ENCODE measurements around the gene CDK16. TPM values are rescaled to one million over a fixed set of nuclear protein-coding genes. Genes with fewer than 3 reads are reported as not detected.

Gene CDK16
- polyA plus RNA-seq, 1 donor (not counting 4 experiments of a cell fraction or from before 2014, with no cell fraction given), result 79.3 TPM

- Histone ChIP-seq H3K36me3 (ENCODE audit: control insufficient read depth in 2 of 2, extremely low read depth in 1 of 2, insufficient read depth in 2 of 2, low read length in 2 of 2) (no peaks in the 10 kb centered on the region), H2AFZ (ENCODE audit: control insufficient read depth, low read length) (no peak overlapping the region), H3K9me3 (ENCODE audit: control insufficient read depth, low read depth, low read length) (no peaks in the 10 kb centered on the region), H3K4me3 (ENCODE audit: control insufficient read depth in 2 of 3, extremely low read depth in 1 of 3, insufficient read depth in 2 of 3, low read depth in 1 of 3, low read length in 3 of 3) (no peak overlapping the region), H3K27ac (ENCODE audit: control insufficient read depth, insufficient read depth, low read length) (no peak overlapping the region), H3K4me1 (ENCODE audit: control insufficient read depth, extremely low read depth, insufficient read depth, low read length) (no peaks in the 10 kb centered on the region), H3K27me3 (ENCODE audit: control insufficient read depth, extremely low read depth, insufficient read depth, low read length) (no peaks in the 10 kb centered on the region), H3K9ac (ENCODE audit: control insufficient read depth, extremely low read depth, insufficient read depth, low read length) (no peak overlapping the region), H3K9me1 (ENCODE audit: control insufficient read depth, extremely low read depth, insufficient read depth, low read length) (no peaks in the 10 kb centered on the region), H3K4me2 (ENCODE audit: control insufficient read depth, extremely low read depth, insufficient read depth, low read depth, low read length) (no peak overlapping the region), H3K79me2 (ENCODE audit: control insufficient read depth, insufficient read depth, low read length) (no peaks in the 10 kb centered on the region), H4K20me1 (ENCODE audit: control insufficient read depth, extremely low read depth, insufficient read depth, low read length) (no peaks in the 10 kb centered on the region)
- TF ChIP-seq CTCF (optimal IDR thresholded peaks at IDR 0.05 in 1 of 3, IDR thresholded peaks at IDR 0.05 in 1 of 3, conservative IDR thresholded peaks at IDR 0.05 in 1 of 3; ENCODE audit: extremely low read depth in 1 of 3, insufficient read depth in 2 of 3, low read length in 3 of 3) (no peak), EZH2 (IDR thresholded peaks at IDR 0.05; ENCODE audit: low read length) (no peak)
- no peak for DNase-seq (ENCODE audit: low read depth, low spot score)
- no peak for FAIRE-seq
- dilution Hi-C loops (cut with MboI; ENCODE audit: extremely low pct_ligation_motif_present, low sequenced_read_pairs), result no loop called here
Observed at GRCh38 chrX:47245156-47245555, 26.7 kb downstream of the CDK16 start.

- Histone ChIP-seq H3K79me2 (ENCODE audit: control insufficient read depth, insufficient read depth, low read length) (no peaks in the 10 kb centered on the region), H3K27ac (ENCODE audit: control insufficient read depth, insufficient read depth, low read length) (no peak overlapping the region), H3K9me1 (ENCODE audit: control insufficient read depth, extremely low read depth, insufficient read depth, low read length) (no peaks in the 10 kb centered on the region), H4K20me1 (ENCODE audit: control insufficient read depth, extremely low read depth, insufficient read depth, low read length) (no peaks in the 10 kb centered on the region), H3K9me3 (ENCODE audit: control insufficient read depth, low read depth, low read length) (no peaks in the 10 kb centered on the region), H3K4me2 (ENCODE audit: control insufficient read depth, extremely low read depth, insufficient read depth, low read depth, low read length) (no peak overlapping the region), H2AFZ (ENCODE audit: control insufficient read depth, low read length) (no peak overlapping the region), H3K4me3 (ENCODE audit: control insufficient read depth in 2 of 3, extremely low read depth in 1 of 3, insufficient read depth in 2 of 3, low read depth in 1 of 3, low read length in 3 of 3) (no peak overlapping the region), H3K4me1 (ENCODE audit: control insufficient read depth, extremely low read depth, insufficient read depth, low read length) (no peaks in the 10 kb centered on the region), H3K27me3 (ENCODE audit: control insufficient read depth, extremely low read depth, insufficient read depth, low read length) (no peaks in the 10 kb centered on the region), H3K36me3 (ENCODE audit: control insufficient read depth in 2 of 2, extremely low read depth in 1 of 2, insufficient read depth in 2 of 2, low read length in 2 of 2) (no peaks in the 10 kb centered on the region), H3K9ac (ENCODE audit: control insufficient read depth, extremely low read depth, insufficient read depth, low read length) (no peak overlapping the region)
- TF ChIP-seq CTCF (optimal IDR thresholded peaks at IDR 0.05 in 1 of 3, IDR thresholded peaks at IDR 0.05 in 1 of 3, conservative IDR thresholded peaks at IDR 0.05 in 1 of 3; ENCODE audit: extremely low read depth in 1 of 3, insufficient read depth in 2 of 3, low read length in 3 of 3) (no peak), EZH2 (IDR thresholded peaks at IDR 0.05; ENCODE audit: low read length) (no peak)
- DNase-seq (ENCODE audit: low read depth, low spot score), result no peak
- no peak for FAIRE-seq
- dilution Hi-C loops (cut with MboI; ENCODE audit: extremely low pct_ligation_motif_present, low sequenced_read_pairs), result no loop called here
Observed at GRCh38 chrX:47247206-47247998, 28.9 kb downstream of the CDK16 start.

All from keratinocyte (primary cell).